ENCODE measurements around the gene COQ7.

The COQ7 gene

GRCh38 chr16:19084139-19084538 lies 16.7 kb downstream of the COQ7 start:
- H3K4me1 ChIP-seq (ENCODE audit: insufficient read depth, low read length, severe bottlenecking): peaks cover 8% of the 10 kb centered on the region
- H3K27ac ChIP-seq (ENCODE audit: low read depth, low read length, poor library complexity, severe bottlenecking): no peak overlapping the region
- no peak overlapping the region for H3K4me2 ChIP-seq (ENCODE audit: low read length)
- no peaks in the 10 kb centered on the region; the same call in 1 of the 2 replicates for H3K9me3 ChIP-seq (ENCODE audit: low read length)
- no peaks in the 10 kb centered on the region for H4K20me1 ChIP-seq (ENCODE audit: insufficient read depth, low read length)
- H3F3A ChIP-seq (ENCODE audit: insufficient read depth, low read length): no peaks in the 10 kb centered on the region
- TF ChIP-seq EZH2 (IDR thresholded peaks at IDR 0.05; ENCODE audit: borderline replicate concordance, low read length): no peak
- TF ChIP-seq CTCF (IDR thresholded peaks at IDR 0.05; ENCODE audit: low read length): no peak
- H3K4me3 ChIP-seq (ENCODE audit: low read depth, low read length, poor library complexity, severe bottlenecking): no peak overlapping the region
- H3K9me2 ChIP-seq (ENCODE audit: low read depth, low read length): no peaks in the 10 kb centered on the region
- no peak overlapping the region for H2AFZ ChIP-seq (ENCODE audit: low read length)
- no peaks in the 10 kb centered on the region for H3K79me2 ChIP-seq (ENCODE audit: insufficient read depth, low read length)
- H3K36me3 ChIP-seq (ENCODE audit: insufficient read depth, low read length): peaks cover 25% of the 10 kb centered on the region
- H3K27me3 ChIP-seq (ENCODE audit: insufficient read depth, low read length): no peaks in the 10 kb centered on the region
- no peak overlapping the region for H3K9ac ChIP-seq (ENCODE audit: low read length)

- Histone ChIP-seq H3K79me2 (ENCODE audit: insufficient read depth, low read length) (no peaks in the 10 kb centered on the region), H3K9me2 (ENCODE audit: low read depth, low read length) (no peaks in the 10 kb centered on the region), H3K9me3 (ENCODE audit: low read length) (no peaks in the 10 kb centered on the region; the same call in 1 of the 2 replicates), H3K27ac (ENCODE audit: low read depth, low read length, poor library complexity, severe bottlenecking) (no peak overlapping the region), H3K27me3 (ENCODE audit: insufficient read depth, low read length) (no peaks in the 10 kb centered on the region), H3F3A (ENCODE audit: insufficient read depth, low read length) (no peaks in the 10 kb centered on the region), H4K20me1 (ENCODE audit: insufficient read depth, low read length) (no peaks in the 10 kb centered on the region), H3K36me3 (ENCODE audit: insufficient read depth, low read length) (peaks cover 17% of the 10 kb centered on the region), H3K4me2 (ENCODE audit: low read length) (no peak overlapping the region), H2AFZ (ENCODE audit: low read length) (no peak overlapping the region), H3K9ac (ENCODE audit: low read length) (no peak overlapping the region), H3K4me3 (ENCODE audit: low read depth, low read length, poor library complexity, severe bottlenecking) (no peak overlapping the region), H3K4me1 (ENCODE audit: insufficient read depth, low read length, severe bottlenecking) (peaks cover 8% of the 10 kb centered on the region)
- no peak for TF ChIP-seq EZH2 (IDR thresholded peaks at IDR 0.05; ENCODE audit: borderline replicate concordance, low read length)
- TF ChIP-seq CTCF (IDR thresholded peaks at IDR 0.05; ENCODE audit: low read length): no peak
These were observed 17.5 kb downstream of the COQ7 start for GRCh38 chr16:19084879-19085278.

GRCh38 chr16:19085679-19086200 lies 18.3 kb downstream of the COQ7 start:
- Histone ChIP-seq H2AFZ (ENCODE audit: low read length) (no peak overlapping the region), H3K4me3 (ENCODE audit: low read depth, low read length, poor library complexity, severe bottlenecking) (no peak overlapping the region)

More at GRCh38 chr16:19085679-19086200, 18.3 kb downstream of the COQ7 start:
- TF ChIP-seq CTCF (IDR thresholded peaks at IDR 0.05; ENCODE audit: low read length) (no peak), EZH2 (IDR thresholded peaks at IDR 0.05; ENCODE audit: borderline replicate concordance, low read length) (no peak)
- Histone ChIP-seq H3K27me3 (ENCODE audit: insufficient read depth, low read length) (no peaks in the 10 kb centered on the region), H3K79me2 (ENCODE audit: insufficient read depth, low read length) (no peaks in the 10 kb centered on the region), H4K20me1 (ENCODE audit: insufficient read depth, low read length) (no peaks in the 10 kb centered on the region), H3K4me1 (ENCODE audit: insufficient read depth, low read length, severe bottlenecking) (peaks cover 8% of the 10 kb centered on the region), H3K4me2 (ENCODE audit: low read length) (no peak overlapping the region), H3K9ac (ENCODE audit: low read length) (no peak overlapping the region), H3K27ac (ENCODE audit: low read depth, low read length, poor library complexity, severe bottlenecking) (no peak overlapping the region), H3K9me3 (ENCODE audit: low read length) (no peaks in the 10 kb centered on the region; the same call in 1 of the 2 replicates), H3K36me3 (ENCODE audit: insufficient read depth, low read length) (peaks cover 14% of the 10 kb centered on the region), H3F3A (ENCODE audit: insufficient read depth, low read length) (no peaks in the 10 kb centered on the region), H3K9me2 (ENCODE audit: low read depth, low read length) (no peaks in the 10 kb centered on the region)

Measured in OCI-LY1 (cell line).